Sigmoid colon (tissue), 7 donors: ENCODE results near the gene C1QTNF1. TPM values are rescaled to one million over a fixed set of nuclear protein-coding genes. Genes with fewer than 3 reads are reported as not detected.
A peak's percentile ranks its signal among the peaks of the same experiment; 100 is the strongest.

Experiments used
- DNase-seq: peaks from one replicate; pipeline ENCODE4 v3.0.0-alpha.2; 2019
- H3K27ac ChIP-seq, 4 donors: fragments of 200-600 bp; sonication (generic); one replicate each; pipeline ENCODE4 v1.5.1; 2016 to 2019; ENCODE audit warnings: mild to moderate bottlenecking in 1 of 4
- H3K27me3 ChIP-seq, 3 donors: fragments of 200-600 bp; sonication (generic); one replicate each; pipeline ENCODE4 v1.5.1; 2019; ENCODE audit warnings: mild to moderate bottlenecking in 1 of 3
- H3K36me3 ChIP-seq, 4 donors: fragments of 200-600 bp; sonication (generic); one replicate each; pipeline ENCODE4 v1.5.1; 2016 to 2019
- H3K4me1 ChIP-seq, 4 donors: fragments of 200-600 bp; sonication (generic); one replicate each; pipeline ENCODE4 v1.5.1; 2017 to 2019
- H3K4me3 ChIP-seq, 4 donors: fragments of 200-600 bp; sonication (generic); one replicate each; pipeline ENCODE4 v1.5.1; 2017 to 2019; ENCODE audit warnings: mild to moderate bottlenecking in 2 of 4, moderate library complexity in 1 of 4
- H3K9me3 ChIP-seq, 4 donors: fragments of 200-600 bp in 3 of 4; sonication (generic) in 3 of 4; one replicate each; pipeline versions ENCODE4 v1.5.1 to v1.6.1; 2013 to 2019
- EP300 ChIP-seq, 4 donors: sonication (generic); formaldehyde crosslinking; IDR thresholded peaks; one replicate each; pipeline ENCODE4 v1.6.1; 2017; ENCODE audit warnings: antibody characterized with exemption in 4 of 4
- POLR2A ChIP-seq, 2 donors: fragments of 450-650 bp; IDR thresholded peaks; one replicate each; pipeline ENCODE4 v1.6.1; 2016; ENCODE audit warnings: antibody characterized with exemption in 2 of 2, mild to moderate bottlenecking in 2 of 2, moderate library complexity in 2 of 2
- POLR2AphosphoS5 ChIP-seq, 4 donors: sonication (generic); formaldehyde crosslinking; IDR thresholded peaks; one replicate each; pipeline ENCODE4 v1.6.1; 2017; ENCODE audit warnings: antibody characterized with exemption in 4 of 4
- WGBS, 2 donors: extraction: QIAGEN DNeasy Blood & Tissue Kit; methylation state at CpG; one replicate each; pipeline ENCODE4 v1.1.7; 2013; 5-methylcytosine and 5-hydroxymethylcytosine counted together
- intact Hi-C: fragments of 100-400 bp; cut with DNase I; formaldehyde crosslinking; loops from one replicate; pipeline ENCODE4 v1.15.1; 2023
- polyA plus RNA-seq, 3 donors: library from polyadenylated mRNA; stranded (reverse); fragments of 200-250 nt; gene quantifications; one replicate each; pipeline ENCODE4 v1.2.3, GENCODE V29; 2013
- total RNA-seq, 4 donors: library from RNA; depleted of rRNA; stranded (reverse); fragments of >200 nt; gene quantifications; one replicate each; pipeline ENCODE4 v1.1.0, GENCODE V29; 2016
- TF ChIP-seq, protein P1 (sequence below), 4 experiments: fragments of 450-650 bp in 3 of 4; fragments of 200-600 bp in 1 of 4; IDR thresholded peaks; one replicate each; pipeline ENCODE4 v1.5.1; 2016 to 2019; ENCODE audit warnings: antibody characterized with exemption in 4 of 4, mild to moderate bottlenecking in 3 of 4, moderate library complexity in 2 of 4
- donor health status: healthy with polysubstance abuse.
- donor health status: Bipolar disorder and iron deficiency.
- donor health status: healthy.

The C1QTNF1 gene
- total and polyA plus RNA-seq, 7 donors = 1.4 to 34.6 (median 23.9) TPM

DNA sequence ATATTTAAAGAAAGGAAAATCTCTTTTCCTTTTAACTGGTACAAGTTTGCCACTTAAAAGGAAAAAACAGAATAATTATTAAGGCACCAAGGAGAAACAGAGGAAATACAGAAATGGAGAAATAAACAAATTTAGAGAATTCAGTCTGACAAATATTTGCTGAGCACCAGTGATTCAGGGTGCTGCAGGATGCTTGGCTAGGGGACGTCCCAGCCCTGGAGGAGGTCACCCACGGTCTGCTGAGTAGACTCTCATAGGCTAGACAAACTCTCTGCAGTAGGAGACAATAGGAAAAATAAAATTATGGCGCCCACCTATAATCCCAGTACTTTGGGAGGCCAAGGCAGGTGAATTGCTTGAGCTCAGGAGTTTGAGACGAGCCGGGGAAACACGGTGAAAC is 15.9 kb downstream of the C1QTNF1 start:
- Histone ChIP-seq H3K4me1 (peaks cover 0 to 10% (median 0%) of the 10 kb centered on the region in 4 donors), H3K36me3 (no peaks in the 10 kb centered on the region), H3K27me3 (no peaks in the 10 kb centered on the region), H3K4me3 (no peak overlapping the region), H3K27ac (no peak overlapping the region), H3K9me3 (no peaks in the 10 kb centered on the region)
- TF ChIP-seq EP300 (IDR thresholded peaks at IDR 0.05) = no peak
- TF ChIP-seq, protein P1, sequence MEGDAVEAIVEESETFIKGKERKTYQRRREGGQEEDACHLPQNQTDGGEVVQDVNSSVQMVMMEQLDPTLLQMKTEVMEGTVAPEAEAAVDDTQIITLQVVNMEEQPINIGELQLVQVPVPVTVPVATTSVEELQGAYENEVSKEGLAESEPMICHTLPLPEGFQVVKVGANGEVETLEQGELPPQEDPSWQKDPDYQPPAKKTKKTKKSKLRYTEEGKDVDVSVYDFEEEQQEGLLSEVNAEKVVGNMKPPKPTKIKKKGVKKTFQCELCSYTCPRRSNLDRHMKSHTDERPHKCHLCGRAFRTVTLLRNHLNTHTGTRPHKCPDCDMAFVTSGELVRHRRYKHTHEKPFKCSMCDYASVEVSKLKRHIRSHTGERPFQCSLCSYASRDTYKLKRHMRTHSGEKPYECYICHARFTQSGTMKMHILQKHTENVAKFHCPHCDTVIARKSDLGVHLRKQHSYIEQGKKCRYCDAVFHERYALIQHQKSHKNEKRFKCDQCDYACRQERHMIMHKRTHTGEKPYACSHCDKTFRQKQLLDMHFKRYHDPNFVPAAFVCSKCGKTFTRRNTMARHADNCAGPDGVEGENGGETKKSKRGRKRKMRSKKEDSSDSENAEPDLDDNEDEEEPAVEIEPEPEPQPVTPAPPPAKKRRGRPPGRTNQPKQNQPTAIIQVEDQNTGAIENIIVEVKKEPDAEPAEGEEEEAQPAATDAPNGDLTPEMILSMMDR (IDR thresholded peaks at IDR 0.05) = no peak
- TF ChIP-seq POLR2AphosphoS5 (IDR thresholded peaks at IDR 0.05) = no peak
- TF ChIP-seq POLR2A (IDR thresholded peaks at IDR 0.05) = no peak
- DNase-seq = no peak
- intact Hi-C loops = no loop called here
- WGBS, 2 donors = 91 to 93% methylated on average over 6 of the region's 6 CpGs

DNA sequence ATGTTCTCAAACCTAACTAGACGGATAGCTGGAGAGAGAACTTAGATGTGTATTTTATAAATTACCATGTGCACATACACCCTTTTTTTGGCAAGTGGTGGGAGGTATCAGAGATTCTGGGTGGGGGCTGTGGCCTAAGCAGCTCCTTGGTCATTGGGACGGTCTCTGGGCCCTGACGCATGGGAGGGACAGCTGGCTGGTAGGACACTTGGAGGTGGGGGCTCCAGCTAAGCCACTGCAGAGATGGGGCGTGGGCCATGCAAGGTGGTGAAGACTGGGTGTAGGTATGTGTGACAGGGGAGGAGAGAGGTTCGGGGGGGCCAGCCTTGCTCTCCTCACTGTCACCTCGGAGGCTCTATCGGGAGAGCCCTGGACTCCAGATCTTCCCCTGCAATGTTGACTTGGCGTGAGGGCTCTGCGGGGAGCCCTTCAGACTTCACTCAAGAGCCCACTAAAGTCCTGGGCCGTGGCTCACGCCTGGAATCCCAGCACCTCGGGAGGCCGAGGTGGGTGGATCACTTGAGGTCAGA is 17.1 kb downstream of the C1QTNF1 start:
- no peak overlapping the region for H3K4me3 ChIP-seq
- peaks cover 0 to 13% (median 2%) of the 10 kb centered on the region in 4 donors for H3K4me1 ChIP-seq
- H3K27ac ChIP-seq = no peak overlapping the region
- no peaks in the 10 kb centered on the region for H3K27me3 ChIP-seq
- TF ChIP-seq POLR2AphosphoS5 (IDR thresholded peaks at IDR 0.05) = no peak
- TF ChIP-seq, protein P1 (IDR thresholded peaks at IDR 0.05) = no peak
- no peak for TF ChIP-seq EP300 (IDR thresholded peaks at IDR 0.05)
- no peak for TF ChIP-seq POLR2A (IDR thresholded peaks at IDR 0.05)
- WGBS, 2 donors = 89 to 93% methylated on average over 13 of the region's 13 CpGs
- no peaks in the 10 kb centered on the region for H3K36me3 ChIP-seq
- intact Hi-C loops = no loop called here
- DNase-seq = peak; percentile 64
- H3K9me3 ChIP-seq = no peaks in the 10 kb centered on the region

DNA sequence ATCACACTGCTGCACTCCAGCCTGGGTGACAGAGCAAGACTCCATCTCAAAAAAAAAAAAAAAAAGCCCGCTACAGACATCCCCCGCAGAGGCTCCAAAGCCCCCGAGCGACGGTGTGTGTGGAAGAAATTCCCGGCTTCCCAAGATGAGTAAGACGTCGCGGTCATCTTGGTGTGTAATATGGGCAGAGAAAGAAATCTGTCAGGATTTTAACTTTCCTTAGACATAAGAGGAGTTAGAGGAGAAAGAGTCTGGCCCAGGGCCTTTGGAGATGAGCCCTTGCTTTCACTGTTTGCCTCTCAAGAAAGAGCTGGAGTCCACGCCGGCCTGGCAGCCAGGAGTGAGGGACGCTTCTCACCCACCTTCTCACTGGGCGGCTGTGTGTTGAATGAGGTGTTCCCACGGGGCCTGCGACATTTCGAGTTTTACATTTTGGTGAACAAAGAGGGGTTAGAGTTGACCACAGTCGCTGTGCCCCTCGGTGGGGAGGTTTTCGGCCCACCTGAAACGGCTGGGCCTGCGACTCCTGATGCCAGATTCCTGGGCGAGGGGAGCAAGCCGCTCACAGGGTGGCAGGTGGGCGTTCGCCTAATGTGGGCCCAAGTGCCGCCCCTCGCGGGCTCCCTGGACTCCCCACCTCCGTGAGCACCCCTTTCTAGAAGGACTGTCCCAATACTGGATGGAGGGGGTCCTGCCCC is 17.9 kb downstream of the C1QTNF1 start:
- Histone ChIP-seq H3K9me3 (no peaks in the 10 kb centered on the region), H3K4me3 (no peak overlapping the region), H3K27me3 (no peaks in the 10 kb centered on the region), H3K4me1 (peaks cover 0 to 15% (median 7%) of the 10 kb centered on the region in 4 donors), H3K27ac (no peak overlapping the region), H3K36me3 (no peaks in the 10 kb centered on the region)
- DNase-seq = peak; percentile 62
- WGBS, 2 donors = 86 to 91% methylated on average over 29 of the region's 29 CpGs
- no peak for TF ChIP-seq POLR2A (IDR thresholded peaks at IDR 0.05)
- TF ChIP-seq, protein P1 (IDR thresholded peaks at IDR 0.05) = no peak
- TF ChIP-seq EP300 (IDR thresholded peaks at IDR 0.05) = no peak
- TF ChIP-seq POLR2AphosphoS5 (IDR thresholded peaks at IDR 0.05) = no peak
- intact Hi-C loops = loop anchor here (1.0 kb wide), 1 partner anchor 23 kb away; no protein-coding TSS in a partner anchor

DNA sequence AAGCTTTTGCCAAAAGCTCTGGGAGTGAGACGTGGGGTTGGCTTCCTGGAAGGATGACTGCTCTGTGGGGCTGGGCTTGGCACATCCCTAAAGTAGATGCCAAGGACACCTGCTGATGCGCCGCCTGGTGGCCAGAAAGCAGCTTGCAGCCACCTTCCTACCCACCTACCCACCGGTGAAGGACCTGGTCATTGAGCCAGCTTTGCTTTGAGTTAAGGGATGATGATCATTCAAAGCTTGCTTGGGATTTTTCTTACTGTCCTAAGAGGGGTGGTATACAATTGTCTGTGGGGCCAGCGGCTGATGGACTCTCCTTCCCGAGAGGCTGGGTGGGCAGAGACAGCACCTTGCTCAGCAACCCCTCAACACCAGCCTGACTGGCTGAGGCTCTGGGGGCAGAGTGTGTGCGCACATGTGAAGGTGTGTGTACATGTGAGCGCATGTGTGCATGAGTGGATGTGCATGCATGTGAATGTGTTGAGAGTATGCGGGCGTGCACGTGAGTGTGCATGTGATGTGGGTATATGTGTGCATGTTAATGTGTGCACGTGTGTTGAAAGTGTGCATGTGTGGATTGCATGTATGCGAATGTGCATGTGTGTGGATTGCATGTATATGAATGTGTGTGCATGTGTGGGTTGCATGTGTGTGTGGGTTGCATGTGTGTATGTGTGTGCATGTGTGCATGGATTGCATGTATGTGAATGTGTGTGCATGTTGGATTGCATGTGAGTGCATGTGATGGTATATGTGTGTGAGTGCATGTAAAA is 18.6 kb downstream of the C1QTNF1 start:
- peak; percentile 83 for DNase-seq
- no peaks in the 10 kb centered on the region for H3K27me3 ChIP-seq
- intact Hi-C loops = loop anchor here (1.0 kb wide), 1 partner anchor 23 kb away; no protein-coding TSS in a partner anchor
- H3K27ac ChIP-seq = no peak overlapping the region
- 59 to 61% methylated on average over 13 of the region's 13 CpGs for WGBS, 2 donors
- H3K4me1 ChIP-seq = peaks cover 0 to 15% (median 7%) of the 10 kb centered on the region in 4 donors
- no peak overlapping the region for H3K4me3 ChIP-seq
- H3K9me3 ChIP-seq = no peaks in the 10 kb centered on the region
- TF ChIP-seq POLR2AphosphoS5 (IDR thresholded peaks at IDR 0.05) (peak in 1 of 4 donors; percentile 21), EP300 (IDR thresholded peaks at IDR 0.05) (no peak)
- TF ChIP-seq, protein P1 (IDR thresholded peaks at IDR 0.05) = peak; percentile 65 to 91 (median 88)
- H3K36me3 ChIP-seq = peaks cover 0 to 4% (median 0%) of the 10 kb centered on the region in 4 donors
